AG09309 (cell line): ENCODE data around the gene SUN2.
A peak's percentile ranks its signal among the peaks of the same experiment; 100 is the strongest.

ENCODE experiments used
- DNase-seq: peaks from one replicate; pipeline ENCODE4 v3.0.0-alpha.2; 2010; ENCODE audit warnings: low read depth
- H3K4me3 ChIP-seq: 2 replicates; pipeline ENCODE4 v1.5.1; 2011; ENCODE audit warnings: mild to moderate bottlenecking, low read depth, low read length, moderate library complexity; ENCODE audit not compliant: control insufficient read depth
- TF ChIP-seq, protein P1 (sequence below): IDR thresholded peaks from 2 replicates; pipeline ENCODE4 v1.5.1; 2011; ENCODE audit warnings: mild to moderate bottlenecking, low read depth, low read length, inconsistent platforms; ENCODE audit not compliant: insufficient read depth, control insufficient read depth; ENCODE audit errors: missing control alignments

Gene SUN2

DNA sequence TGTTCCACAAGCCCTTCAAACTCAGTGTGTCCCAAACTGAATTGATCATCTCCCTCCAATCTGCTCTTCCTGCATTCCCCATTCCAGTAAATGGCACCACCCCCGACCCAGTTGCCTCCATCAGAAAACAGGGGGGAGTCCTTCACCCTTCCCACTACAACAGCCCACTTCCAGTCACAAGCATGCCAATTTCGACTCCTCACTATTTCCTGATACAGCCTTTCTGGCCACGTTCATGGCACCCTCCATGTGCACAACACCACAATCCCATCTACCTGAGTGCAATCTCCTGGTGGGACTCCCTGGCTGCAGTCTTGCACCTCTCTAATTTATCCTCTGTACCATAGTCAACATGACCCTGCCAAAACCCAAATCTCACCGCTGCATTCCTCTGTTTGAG lies 39.8 kb upstream of the SUN2 start:
- no peak overlapping the region for H3K4me3 ChIP-seq
- no peak for DNase-seq
- TF ChIP-seq, protein P1, sequence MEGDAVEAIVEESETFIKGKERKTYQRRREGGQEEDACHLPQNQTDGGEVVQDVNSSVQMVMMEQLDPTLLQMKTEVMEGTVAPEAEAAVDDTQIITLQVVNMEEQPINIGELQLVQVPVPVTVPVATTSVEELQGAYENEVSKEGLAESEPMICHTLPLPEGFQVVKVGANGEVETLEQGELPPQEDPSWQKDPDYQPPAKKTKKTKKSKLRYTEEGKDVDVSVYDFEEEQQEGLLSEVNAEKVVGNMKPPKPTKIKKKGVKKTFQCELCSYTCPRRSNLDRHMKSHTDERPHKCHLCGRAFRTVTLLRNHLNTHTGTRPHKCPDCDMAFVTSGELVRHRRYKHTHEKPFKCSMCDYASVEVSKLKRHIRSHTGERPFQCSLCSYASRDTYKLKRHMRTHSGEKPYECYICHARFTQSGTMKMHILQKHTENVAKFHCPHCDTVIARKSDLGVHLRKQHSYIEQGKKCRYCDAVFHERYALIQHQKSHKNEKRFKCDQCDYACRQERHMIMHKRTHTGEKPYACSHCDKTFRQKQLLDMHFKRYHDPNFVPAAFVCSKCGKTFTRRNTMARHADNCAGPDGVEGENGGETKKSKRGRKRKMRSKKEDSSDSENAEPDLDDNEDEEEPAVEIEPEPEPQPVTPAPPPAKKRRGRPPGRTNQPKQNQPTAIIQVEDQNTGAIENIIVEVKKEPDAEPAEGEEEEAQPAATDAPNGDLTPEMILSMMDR = no peak

DNA sequence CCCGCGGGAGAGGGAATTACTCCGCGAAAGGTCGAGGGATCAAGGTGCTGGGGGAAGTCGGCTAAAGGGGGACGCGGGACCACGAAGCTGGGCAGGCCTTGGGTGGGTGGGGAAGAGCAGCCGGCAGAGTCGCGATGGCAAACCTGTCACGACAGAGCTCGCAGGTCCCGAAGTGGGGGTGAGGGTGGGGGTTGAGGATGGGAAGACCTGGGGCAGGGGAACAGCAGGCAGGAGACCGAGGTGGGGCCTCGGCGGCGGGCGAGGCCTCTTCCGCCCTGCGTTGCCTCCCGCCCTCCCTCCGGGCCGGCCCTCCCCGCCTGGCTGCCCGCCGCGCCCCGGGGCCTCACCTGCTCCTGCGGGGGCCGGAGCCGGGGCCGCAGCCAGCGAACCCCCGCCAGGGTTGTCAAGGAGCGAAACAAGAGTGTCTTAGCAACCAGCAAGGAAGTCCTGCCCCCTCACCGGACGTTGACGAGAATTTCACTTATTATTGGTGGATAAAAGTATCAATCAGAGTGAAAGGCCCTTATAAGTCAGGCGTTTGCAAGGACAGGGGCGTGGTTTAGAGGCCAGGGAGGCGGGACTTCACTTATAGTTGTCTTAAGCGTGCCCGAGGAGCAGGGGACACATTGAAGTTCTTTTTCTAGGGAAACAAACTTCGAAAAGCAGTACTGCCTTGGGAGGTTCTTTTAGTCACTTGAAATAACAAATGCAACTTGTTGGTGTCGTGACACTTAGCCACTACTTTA lies 38.1 kb upstream of the SUN2 start, which contains the start of gene DNAL4:
Gene DNAL4 (minus strand): TSS at position 423 of the 746 bp plus-strand sequence. CDS start 11,412 bp downstream, outside the sequence.
- peak within 1 kb of the TSS; percentile 65 for H3K4me3 ChIP-seq
- TF ChIP-seq, protein P1 = no peak
- DNase-seq = peak; percentile 96

DNA sequence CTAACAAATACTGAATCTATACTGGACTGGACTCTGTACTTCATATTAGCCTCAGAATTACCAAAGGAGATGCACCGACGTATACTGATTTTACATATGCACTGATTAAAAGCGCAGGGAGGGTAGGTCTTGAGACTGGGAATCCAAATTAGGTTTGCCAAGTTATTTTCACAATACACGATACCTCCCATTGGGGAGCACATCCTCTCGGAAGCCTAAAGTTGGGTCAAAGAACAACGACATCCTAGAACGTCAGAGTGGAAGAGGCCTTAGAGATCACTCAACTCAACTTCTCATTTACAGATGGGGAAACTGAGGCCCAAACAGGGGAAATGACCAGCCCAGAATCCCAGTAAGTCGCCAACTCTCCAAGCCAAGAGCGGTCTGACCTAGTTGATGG lies 37.5 kb upstream of the SUN2 start:
- TF ChIP-seq, protein P1 = no peak
- peak overlapping the region; percentile 65 for H3K4me3 ChIP-seq
- DNase-seq = no peak

DNA sequence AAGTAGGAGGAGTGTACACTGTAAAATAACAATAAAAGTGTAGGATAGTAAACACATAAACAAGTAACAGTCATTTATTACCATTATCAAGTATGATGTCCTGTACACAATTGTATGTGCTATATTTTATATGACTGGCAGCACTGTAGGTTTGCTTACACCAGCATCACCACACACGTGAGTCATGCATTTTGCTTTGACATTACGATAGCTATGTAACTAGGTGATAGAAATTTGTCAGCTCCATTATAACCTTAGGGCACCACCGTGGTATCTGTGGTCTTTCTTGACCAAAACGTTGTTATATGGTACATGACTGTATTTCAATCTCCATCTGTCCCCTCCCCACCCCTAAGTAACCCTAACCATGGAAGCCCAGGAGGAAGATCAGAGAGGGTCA lies 37.0 kb upstream of the SUN2 start:
- peak overlapping the region; percentile 65 for H3K4me3 ChIP-seq
- no peak for DNase-seq
- TF ChIP-seq, protein P1 = no peak

DNA sequence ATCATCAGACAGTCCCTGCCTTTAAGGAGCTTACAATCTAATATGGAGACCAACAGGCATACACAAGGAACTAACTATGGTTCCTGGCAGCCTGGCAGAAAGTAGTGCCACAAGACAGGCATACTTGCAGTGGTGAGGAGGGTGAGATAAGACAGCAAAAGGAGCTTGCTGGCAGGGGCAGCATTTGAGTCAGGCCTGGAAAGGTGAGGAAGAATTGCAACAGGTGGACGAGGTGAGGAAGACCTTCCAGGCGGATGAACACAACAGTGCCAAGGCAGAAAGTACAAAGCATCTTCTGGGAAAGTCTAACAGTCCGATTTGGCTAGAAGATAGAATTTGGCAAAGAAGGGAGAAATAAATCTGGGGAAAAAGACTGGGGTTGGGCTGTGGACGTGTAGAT lies 33.8 kb upstream of the SUN2 start:
- H3K4me3 ChIP-seq = no peak overlapping the region
- TF ChIP-seq, protein P1 = no peak
- DNase-seq = no peak

DNA sequence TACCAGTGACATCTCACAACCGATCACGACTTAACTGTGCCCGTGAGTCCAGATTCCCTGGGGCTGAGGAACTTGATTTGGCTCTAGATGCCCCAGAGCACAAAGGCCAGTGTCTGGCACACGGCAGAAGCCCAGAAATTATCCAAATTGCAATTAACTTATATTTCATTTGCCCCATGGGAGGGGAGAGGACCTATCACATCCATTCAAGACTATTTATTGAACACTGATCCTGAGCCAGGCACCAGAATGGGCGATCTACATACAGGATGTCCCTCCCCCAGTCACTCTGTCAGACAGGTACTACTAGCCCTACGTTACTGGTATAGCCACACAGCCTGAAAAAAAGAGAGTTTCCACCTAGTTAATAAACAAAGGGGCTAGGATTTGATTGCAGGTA lies 33.0 kb upstream of the SUN2 start:
- DNase-seq = no peak
- H3K4me3 ChIP-seq = no peak overlapping the region
- TF ChIP-seq, protein P1 = no peak
